Coronary artery (tissue), 2 donors: ENCODE data around the gene PPBP.

Experiments
- DNase-seq: peaks from one replicate; pipeline ENCODE4 v3.0.0-alpha.2; 2017; ENCODE audit warnings: low spot score
- H3K27ac ChIP-seq, 2 donors: fragments of 200-600 bp; sonication (generic); one replicate each; pipeline ENCODE4 v1.5.1; 2016 to 2019
- H3K4me3 ChIP-seq: fragments of 200-600 bp; sonication (generic); 2 replicates; pipeline ENCODE4 v1.5.1; 2016; ENCODE audit warnings: mild to moderate bottlenecking, moderate library complexity
- CTCF ChIP-seq: fragments of 200-600 bp; sonication (generic); IDR thresholded peaks from one replicate; pipeline ENCODE4 v1.5.1; 2019; ENCODE audit warnings: antibody characterized with exemption

Gene PPBP

GRCh38 chr4:73998040-73999011, 10.3 kb upstream of the PPBP start, which contains the start of gene CXCL5:
Gene CXCL5 (minus strand): TSS chr4:73998677. CDS start chr4:73998581, 96 bp downstream.
- peak within 1 kb of the TSS; percentile 65 for H3K4me3 ChIP-seq
- no peak for DNase-seq
- TF ChIP-seq CTCF, result no peak
- no peak within 1 kb of the TSS for H3K27ac ChIP-seq

- TF ChIP-seq CTCF, result no peak
- no peak for DNase-seq
- Histone ChIP-seq H3K4me3 (no peak overlapping the region), H3K27ac (no peak overlapping the region)
Observed at GRCh38 chr4:73992050-73992449, 4.1 kb upstream of the PPBP start.

GRCh38 chr4:73991742-73992000, 3.7 kb upstream of the PPBP start:
- TF ChIP-seq CTCF, result no peak
- DNase-seq, result no peak
- no peak overlapping the region for H3K4me3 ChIP-seq
- no peak overlapping the region for H3K27ac ChIP-seq

GRCh38 chr4:73990988-73991741, 3.2 kb upstream of the PPBP start:
- H3K4me3 ChIP-seq, result no peak overlapping the region
- no peak for TF ChIP-seq CTCF
- no peak for DNase-seq
- no peak overlapping the region for H3K27ac ChIP-seq

GRCh38 chr4:73989928-73990327, 1.9 kb upstream of the PPBP start:
- no peak for TF ChIP-seq CTCF
- Histone ChIP-seq H3K27ac (no peak overlapping the region), H3K4me3 (no peak overlapping the region)
- no peak for DNase-seq

GRCh38 chr4:73989031-73989430, 1.0 kb upstream of the PPBP start:
- no peak for DNase-seq
- TF ChIP-seq CTCF, result no peak
- Histone ChIP-seq H3K27ac (no peak overlapping the region), H3K4me3 (no peak overlapping the region)

GRCh38 chr4:73985528-73985852, 2.5 kb downstream of the PPBP start:
- no peak overlapping the region for H3K4me3 ChIP-seq
- no peak for DNase-seq
- no peak overlapping the region for H3K27ac ChIP-seq
- no peak for TF ChIP-seq CTCF
